ENCODE data around the gene ASPSCR1. TPM values are rescaled to one million over a fixed set of nuclear protein-coding genes. Genes with fewer than 3 reads are reported as not detected.

ASPSCR1 gene
- total and polyA plus RNA-seq, 9 of the 15 experiments (the other 6 are each of a cell fraction or from before 2014, with no cell fraction given) = 0.90 to 36.9 (median 11.6) TPM

DNA sequence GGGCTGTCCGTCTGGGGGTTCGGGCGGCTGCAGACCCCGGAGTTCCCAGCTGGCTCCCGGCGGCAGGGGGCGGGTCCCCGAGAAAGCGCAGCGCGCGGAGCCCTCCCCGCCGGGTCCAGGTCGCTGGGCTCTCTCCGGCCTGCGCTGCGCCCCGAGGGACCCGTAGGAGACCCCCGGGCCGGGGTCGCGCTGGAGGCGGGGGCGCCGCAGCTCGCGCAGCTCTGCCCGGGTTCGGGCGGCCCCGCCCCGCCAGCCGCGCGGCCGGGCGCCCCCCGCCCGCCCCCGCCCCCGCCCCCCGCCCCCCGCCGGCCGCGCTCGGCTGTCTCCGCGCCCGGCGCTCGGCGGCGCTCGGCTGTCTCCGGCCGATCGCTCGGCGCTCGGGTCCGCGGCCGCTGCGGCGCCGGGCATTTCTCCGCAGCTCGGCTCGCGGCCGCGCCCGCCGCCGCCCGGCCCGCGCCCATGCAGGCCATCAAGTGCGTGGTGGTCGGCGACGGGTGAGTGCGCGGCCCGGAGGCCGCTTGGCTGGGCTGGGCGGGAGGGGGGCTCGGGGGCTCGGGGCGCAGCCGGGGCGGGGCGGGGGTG lies 54.0 kb downstream of the ASPSCR1 start, which contains the start of gene RAC3:
Gene RAC3 (plus strand): TSS at position 376 of the 582 bp plus-strand sequence. CDS start 84 bp downstream, at position 460.
- ATAC-seq (peak; percentile 41), FAIRE-seq (no peak), DNase-seq (ENCODE audit: extremely low read depth in 1 of 4, low spot score in 3 of 4) (peak; percentile 51 to 71 (median 63))
- H3K27ac ChIP-seq (ENCODE audit: extremely low read depth, low read depth, low read length) = peak within 1 kb of the TSS; percentile 84
- in situ Hi-C loops (cut with MboI) = loop anchor here (5.0 kb wide), 1 partner anchor 126 kb away; no protein-coding TSS in a partner anchor
- intact Hi-C loops (cut with micrococcal nuclease) = loop anchor here (1.0 to 10.0 kb wide), 3 partner anchors 8 to 313 kb away; partner anchors contain the start of genes FASN and LRRC45
- ChIA-PET CTCF (ENCODE audit: low intra/inter-chr PET ratio) (interaction anchor here (0.6 to 2.4 kb wide), 5 partner anchors 72 to 750 kb away, joined by 3 to 27 read pairs (median 4); no protein-coding TSS in a partner anchor), POLR2A (interaction anchor here (0.6 to 0.9 kb wide), 4 partner anchors 41 to 240 kb away, joined by 3 to 4 read pairs (median 3); no protein-coding TSS in a partner anchor)
- peaks cover 6% of the 10 kb centered on the region for H3K9me1 ChIP-seq (ENCODE audit: control insufficient read depth, insufficient read depth, low read length)
- no peaks in the 10 kb centered on the region for H3K9me3 ChIP-seq (replicated peaks; ENCODE audit: control insufficient read depth, insufficient read depth, low read depth, low read length)
- H3K27me3 ChIP-seq (ENCODE audit: control insufficient read depth in 2 of 2, insufficient read depth in 2 of 2, low read length in 2 of 2) = no peaks in the 10 kb centered on the region
- peaks cover 36% of the 10 kb centered on the region; the same call in 2 of the 3 replicates for H3K36me3 ChIP-seq (ENCODE audit: control insufficient read depth, insufficient read depth, low read length)
- WGBS (ENCODE audit: insufficient coverage, low coverage, missing lambda C conversion rate) = 0% methylated on average over 8 of the region's 96 CpGs
- peaks cover 31% of the 10 kb centered on the region for H3K79me2 ChIP-seq (ENCODE audit: control insufficient read depth, insufficient read depth, low read length)
- peaks cover 12% of the 10 kb centered on the region; the same call in 1 of the 2 replicates for H4K20me1 ChIP-seq (replicated peaks; ENCODE audit: control insufficient read depth, insufficient read depth, low read length)
- H3K4me2 ChIP-seq (ENCODE audit: insufficient read depth, low read length) = peak within 1 kb of the TSS; percentile 90
- peak within 1 kb of the TSS; percentile 87 to 97 for H3K9ac ChIP-seq (ENCODE audit: insufficient read depth in 1 of 2, low read depth in 2 of 2, low read length in 2 of 2)
- peaks cover 24 to 87% of the 10 kb centered on the region in 2 experiments for H3K4me1 ChIP-seq (replicated peaks in 1 of 2; ENCODE audit: control insufficient read depth in 2 of 2, insufficient read depth in 2 of 2, low read length in 2 of 2)
- H3K4me3 ChIP-seq = peak within 1 kb of the TSS; percentile 74
- no TSS peak for BruUV-seq (replicated peaks)
- H2AFZ ChIP-seq (ENCODE audit: low read depth, low read length) = peak within 1 kb of the TSS; percentile 92
- TF ChIP-seq SUPT5H (IDR thresholded peaks at IDR 0.05) = no peak
- TF ChIP-seq ATF1 (CRISPR knock-in tag; IDR thresholded peaks at IDR 0.05) = no peak
- TF ChIP-seq ATF1 (tag; IDR thresholded peaks at IDR 0.05) = no peak
- TF ChIP-seq CCNT2 (IDR thresholded peaks at IDR 0.05; ENCODE audit: borderline replicate concordance, extremely low read depth, insufficient read length, low read depth, low read length) = peak; percentile 19
- TF ChIP-seq, protein P1, sequence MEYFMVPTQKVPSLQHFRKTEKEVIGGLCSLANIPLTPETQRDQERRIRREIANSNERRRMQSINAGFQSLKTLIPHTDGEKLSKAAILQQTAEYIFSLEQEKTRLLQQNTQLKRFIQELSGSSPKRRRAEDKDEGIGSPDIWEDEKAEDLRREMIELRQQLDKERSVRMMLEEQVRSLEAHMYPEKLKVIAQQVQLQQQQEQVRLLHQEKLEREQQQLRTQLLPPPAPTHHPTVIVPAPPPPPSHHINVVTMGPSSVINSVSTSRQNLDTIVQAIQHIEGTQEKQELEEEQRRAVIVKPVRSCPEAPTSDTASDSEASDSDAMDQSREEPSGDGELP (CRISPR knock-in tag; IDR thresholded peaks at IDR 0.05; ENCODE audit: borderline replicate concordance) = peak; percentile 74; the same call in 1 of the 2 replicates
- no peak for TF ChIP-seq NFXL1 (CRISPR knock-in tag; IDR thresholded peaks at IDR 0.05)
- TF ChIP-seq HNRNPK (IDR thresholded peaks at IDR 0.05; ENCODE audit: low read depth, low read length, poor library complexity, severe bottlenecking) = no peak
- TF ChIP-seq ILK (tag; IDR thresholded peaks at IDR 0.05; ENCODE audit: borderline replicate concordance, low read depth) = no peak
- no peak for TF ChIP-seq RNF2 (IDR thresholded peaks at IDR 0.05)
- TF ChIP-seq, protein P2, sequence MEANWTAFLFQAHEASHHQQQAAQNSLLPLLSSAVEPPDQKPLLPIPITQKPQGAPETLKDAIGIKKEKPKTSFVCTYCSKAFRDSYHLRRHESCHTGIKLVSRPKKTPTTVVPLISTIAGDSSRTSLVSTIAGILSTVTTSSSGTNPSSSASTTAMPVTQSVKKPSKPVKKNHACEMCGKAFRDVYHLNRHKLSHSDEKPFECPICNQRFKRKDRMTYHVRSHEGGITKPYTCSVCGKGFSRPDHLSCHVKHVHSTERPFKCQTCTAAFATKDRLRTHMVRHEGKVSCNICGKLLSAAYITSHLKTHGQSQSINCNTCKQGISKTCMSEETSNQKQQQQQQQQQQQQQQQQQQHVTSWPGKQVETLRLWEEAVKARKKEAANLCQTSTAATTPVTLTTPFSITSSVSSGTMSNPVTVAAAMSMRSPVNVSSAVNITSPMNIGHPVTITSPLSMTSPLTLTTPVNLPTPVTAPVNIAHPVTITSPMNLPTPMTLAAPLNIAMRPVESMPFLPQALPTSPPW (CRISPR knock-in tag; IDR thresholded peaks at IDR 0.05) = peak; percentile 86
- TF ChIP-seq ETV5 (CRISPR knock-in tag; IDR thresholded peaks at IDR 0.05; ENCODE audit: low read depth) = no peak
- TF ChIP-seq ZBTB17 (CRISPR knock-in tag; IDR thresholded peaks at IDR 0.05) = peak; percentile 83
- peak; percentile 90 for TF ChIP-seq ZBTB7A (IDR thresholded peaks at IDR 0.05; ENCODE audit: borderline replicate concordance, control insufficient read depth, low read depth, low read length)
- TF ChIP-seq FOSL1 (tag; conservative IDR thresholded peaks at IDR 0.05) = no peak
- TF ChIP-seq BRD9 (IDR thresholded peaks at IDR 0.05; ENCODE audit: low read depth, partially characterized antibody) = no peak
- no peak for TF ChIP-seq FIP1L1 (IDR thresholded peaks at IDR 0.05; ENCODE audit: low read depth, low read length, poor library complexity, severe bottlenecking)

All from K562 (cell line).